ENCODE data around the gene PSMG3. TPM values are rescaled to one million over a fixed set of nuclear protein-coding genes. Genes with fewer than 3 reads are reported as not detected.

Gene PSMG3
- total and polyA plus RNA-seq, 2 of the 8 experiments (the other 6 are each of a cell fraction or from before 2014, with no cell fraction given) = 30.2 to 62.0 TPM

DNA sequence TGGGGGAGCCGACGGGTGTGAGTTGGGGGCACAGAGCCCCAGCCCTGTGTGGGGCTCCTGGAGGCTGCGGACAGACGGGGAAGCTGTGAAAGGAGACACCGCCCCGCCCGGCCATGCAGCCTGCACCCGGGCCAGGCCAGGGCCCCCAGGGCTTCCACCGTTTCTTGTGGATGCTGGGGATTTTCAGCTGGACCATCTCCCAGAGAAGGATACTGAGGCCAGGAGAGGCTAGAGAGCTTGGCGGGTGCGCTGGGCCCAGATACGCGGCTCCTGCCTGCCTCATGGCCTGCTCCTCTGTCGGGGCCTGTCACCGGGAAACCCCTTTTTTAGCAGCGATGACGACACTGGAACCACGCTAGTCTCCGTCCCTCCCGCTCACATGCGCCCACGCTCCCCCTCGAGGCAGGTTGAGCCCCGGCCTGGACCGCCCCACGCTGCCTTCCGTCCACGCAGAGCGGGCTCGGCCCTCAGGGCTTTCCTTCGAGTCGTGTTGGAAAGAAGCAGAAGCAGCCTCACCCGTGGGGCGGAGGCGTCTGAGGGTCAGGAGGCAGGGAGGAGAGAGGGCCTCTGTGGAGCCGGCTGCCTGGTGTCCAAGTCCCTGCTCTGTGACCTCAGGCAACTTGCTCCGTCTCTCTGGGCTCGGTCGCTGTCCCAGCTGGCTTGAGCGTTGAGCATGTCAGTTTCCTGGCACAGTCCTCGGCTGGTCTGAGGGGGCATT lies 25.5 kb downstream of the PSMG3 start:
- H2BK5ac ChIP-seq (ENCODE audit: low read depth, low read length) = no peak overlapping the region
- H3K4me1 ChIP-seq (replicated peaks in 1 of 4; ENCODE audit: control insufficient read depth in 3 of 4, insufficient read depth in 4 of 4, low read length in 3 of 4) = no peaks in the 10 kb centered on the region
- no peak for FAIRE-seq
- no peaks in the 10 kb centered on the region for H3K27me3 ChIP-seq (replicated peaks in 1 of 4; ENCODE audit: control insufficient read depth in 3 of 4, extremely low read depth in 1 of 4, insufficient read depth in 3 of 4, low read length in 3 of 4)
- H3K56ac ChIP-seq (replicated peaks; ENCODE audit: insufficient read length, low read depth, low read length) = no peak overlapping the region
- H3K9ac ChIP-seq (replicated peaks in 1 of 4; ENCODE audit: extremely low read depth in 1 of 4, low read depth in 3 of 4, low read length in 3 of 4) = no peak overlapping the region; a peak in 1 of 7 replicates
- no peak overlapping the region for H4K91ac ChIP-seq (replicated peaks; ENCODE audit: insufficient read length, low read length)
- no peaks in the 10 kb centered on the region; the same call in 1 of the 2 replicates for H3K79me1 ChIP-seq (ENCODE audit: low read depth, low read length)
- no peak overlapping the region for H3K27ac ChIP-seq (ENCODE audit: low read depth, low read length)
- no peak overlapping the region for H2BK120ac ChIP-seq (replicated peaks; ENCODE audit: low read depth, low read length)
- H3K23ac ChIP-seq (ENCODE audit: insufficient read length) = no peak overlapping the region
- no peak overlapping the region for H2BK12ac ChIP-seq (ENCODE audit: low read depth, low read length)
- no peak overlapping the region; the same call in 1 of the 2 replicates for H4K8ac ChIP-seq (ENCODE audit: extremely low read depth, insufficient read depth, low read length)
- no peak overlapping the region for H3K18ac ChIP-seq (ENCODE audit: extremely low read depth, low read length)
- H3K23me2 ChIP-seq (ENCODE audit: low read depth, low read length) = no peaks in the 10 kb centered on the region
- H3K4ac ChIP-seq (replicated peaks; ENCODE audit: insufficient read length, low read depth, low read length) = no peak overlapping the region
- H4K5ac ChIP-seq (ENCODE audit: insufficient read length, low read depth, low read length) = no peak overlapping the region
- no peak overlapping the region for H2BK15ac ChIP-seq (ENCODE audit: low read length)
- no peaks in the 10 kb centered on the region for H3K79me2 ChIP-seq (ENCODE audit: control insufficient read depth in 1 of 2, insufficient read depth in 2 of 2, low read length in 2 of 2)
- ChIA-PET CTCF (ENCODE audit: partially characterized antibody) (interaction anchor here (0.9 to 3.7 kb wide), 7 partner anchors 8 to 70 kb away, joined by 3 to 15 read pairs (median 4); partner anchors contain the start of gene TMEM184A), POLR2A (ENCODE audit: partially characterized antibody) (interaction anchor here (0.6 to 4.9 kb wide), 5 partner anchors 11 to 39 kb away, joined by 3 to 26 read pairs (median 3); no protein-coding TSS in a partner anchor)
- H3K14ac ChIP-seq (ENCODE audit: insufficient read length) = no peak overlapping the region
- H3K36me3 ChIP-seq (ENCODE audit: control insufficient read depth in 2 of 4, insufficient read depth in 4 of 4, low read length in 3 of 4) = peaks cover 0 to 15% (median 0%) of the 10 kb centered on the region in 4 experiments; a peak in 4 of 8 replicates
- no peak overlapping the region for H2BK20ac ChIP-seq (ENCODE audit: low read length)
- H3K4me2 ChIP-seq (ENCODE audit: insufficient read depth in 1 of 2, low read depth in 2 of 2, low read length in 2 of 2) = no peak overlapping the region
- 90% methylated on average over 32 of the region's 41 CpGs; no CpG with 5 or more reads in 1 of the 2 experiments for WGBS, 2 experiments (ENCODE audit: extremely low coverage in 1 of 2, insufficient coverage in 1 of 2, insufficient read length in 1 of 2, insufficient replicate concordance in 2 of 2, low coverage in 1 of 2, low lambda C conversion rate in 2 of 2, missing lambda C conversion rate in 1 of 2)
- H3K4me3 ChIP-seq (ENCODE audit: extremely low read depth in 1 of 4, insufficient read depth in 2 of 4, low read depth in 3 of 4, low read length in 4 of 4) = no peak overlapping the region
- peaks cover 0 to 9% of the 10 kb centered on the region in 2 experiments for H4K20me1 ChIP-seq (replicated peaks in 1 of 2; ENCODE audit: control insufficient read depth in 1 of 2, insufficient read depth in 2 of 2, low read length in 2 of 2)
- H2AFZ ChIP-seq (ENCODE audit: low read length) = no peak overlapping the region
- DNase-seq (ENCODE audit: low read depth in 1 of 2, low spot score in 2 of 2) = no peak
- no peak overlapping the region for H2AK5ac ChIP-seq (ENCODE audit: low read depth, low read length)
- H3K9me3 ChIP-seq (ENCODE audit: insufficient read depth in 2 of 2, low read depth in 1 of 2, low read length in 1 of 2) = no peaks in the 10 kb centered on the region
- TF ChIP-seq TAF1 (IDR thresholded peaks at IDR 0.05; ENCODE audit: low read depth, low read length) = no peak
- TF ChIP-seq RNF2 (IDR thresholded peaks at IDR 0.05; ENCODE audit: borderline replicate concordance, low read depth, low read length, missing control alignments, poor library complexity, severe bottlenecking) = no peak
- no peak for TF ChIP-seq USF2 (IDR thresholded peaks at IDR 0.05; ENCODE audit: low read length)
- TF ChIP-seq SP1 (IDR thresholded peaks at IDR 0.05; ENCODE audit: low read depth, low read length) = no peak
- no peak for TF ChIP-seq CTBP2 (IDR thresholded peaks at IDR 0.05; ENCODE audit: borderline replicate concordance, insufficient read depth, insufficient read length, low read length)
- no peak for TF ChIP-seq CHD2 (IDR thresholded peaks at IDR 0.05; ENCODE audit: low read length)
- TF ChIP-seq, protein P1, sequence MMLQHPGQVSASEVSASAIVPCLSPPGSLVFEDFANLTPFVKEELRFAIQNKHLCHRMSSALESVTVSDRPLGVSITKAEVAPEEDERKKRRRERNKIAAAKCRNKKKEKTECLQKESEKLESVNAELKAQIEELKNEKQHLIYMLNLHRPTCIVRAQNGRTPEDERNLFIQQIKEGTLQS (IDR thresholded peaks at IDR 0.05; ENCODE audit: insufficient read depth, low read depth, low read length) = no peak
- no peak for TF ChIP-seq POLR2A (IDR thresholded peaks at IDR 0.05; ENCODE audit: control extremely low read depth in 1 of 2, low read depth in 2 of 2, low read length in 2 of 2)
- no peak for TF ChIP-seq POU5F1 (IDR thresholded peaks at IDR 0.05; ENCODE audit: low read depth, low read length)
- TF ChIP-seq EZH2 (IDR thresholded peaks at IDR 0.05; ENCODE audit: low read depth, low read length, severe bottlenecking) = no peak
